Large intestine (tissue), 3 donors: Measurements from ENCODE around the gene BICDL1. TPM values are rescaled to one million over a fixed set of nuclear protein-coding genes. Genes with fewer than 3 reads are reported as not detected.

Experiments used
- DNase-seq, 2 donors: peaks; one replicate each; pipeline versions ENCODE4 v3.0.0 to v3.0.0-alpha.2; 2013
- H3K27ac ChIP-seq: one replicate; pipeline ENCODE4 v1.5.1; 2013; ENCODE audit warnings: low read length
- H3K27me3 ChIP-seq: 2 replicates; pipeline ENCODE4 v1.6.1; 2013; ENCODE audit warnings: low read length; ENCODE audit not compliant: control insufficient read depth, insufficient read depth
- H3K36me3 ChIP-seq: 2 replicates; pipeline ENCODE4 v1.6.1; 2013; ENCODE audit warnings: low read length; ENCODE audit not compliant: control insufficient read depth, insufficient read depth
- H3K4me1 ChIP-seq: one replicate; pipeline ENCODE4 v1.6.1; 2013; ENCODE audit warnings: low read length; ENCODE audit not compliant: control insufficient read depth, insufficient read depth
- H3K4me3 ChIP-seq: one replicate; pipeline ENCODE4 v1.5.1; 2013; ENCODE audit warnings: low read length
- H3K9me3 ChIP-seq: one replicate; pipeline ENCODE4 v1.6.1; 2013; ENCODE audit warnings: mild to moderate bottlenecking, low read depth, low read length, moderate library complexity; ENCODE audit not compliant: control insufficient read depth
- WGBS: methylation state at CpG from one replicate; pipeline ENCODE4 v1.1.5; 2013; ENCODE audit warnings: low lambda C conversion rate; ENCODE audit not compliant: insufficient coverage; 5-methylcytosine and 5-hydroxymethylcytosine counted together
- polyA plus RNA-seq: library from polyadenylated mRNA; unstranded; fragments of 120-200 nt; gene quantifications from one replicate; pipeline ENCODE4 v1.2.1, GENCODE V29; 2013

BICDL1 gene
- polyA plus RNA-seq, 1 donor = 14.9 TPM

DNA sequence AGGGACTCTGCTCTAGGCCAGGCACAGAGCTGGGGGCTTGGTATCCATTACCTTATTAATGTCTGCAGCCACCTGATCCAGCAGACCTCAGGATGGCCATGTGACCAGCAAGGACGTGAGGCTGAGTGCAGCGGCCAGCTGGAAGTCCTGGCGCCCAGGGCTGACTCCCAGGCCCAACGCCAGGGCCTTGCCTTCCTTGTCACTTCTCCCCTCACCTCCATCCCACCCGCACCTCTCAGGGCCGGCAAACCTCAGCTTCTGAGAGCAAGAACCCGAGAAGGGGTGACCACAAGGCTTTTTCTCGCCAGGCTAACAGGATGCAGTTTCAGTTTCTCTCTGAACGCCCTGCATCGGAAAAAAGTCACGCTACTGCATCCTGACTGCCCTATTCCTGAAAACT lies 112.1 kb downstream of the BICDL1 start:
- peaks cover 12% of the 10 kb centered on the region for H3K4me1 ChIP-seq

DNA sequence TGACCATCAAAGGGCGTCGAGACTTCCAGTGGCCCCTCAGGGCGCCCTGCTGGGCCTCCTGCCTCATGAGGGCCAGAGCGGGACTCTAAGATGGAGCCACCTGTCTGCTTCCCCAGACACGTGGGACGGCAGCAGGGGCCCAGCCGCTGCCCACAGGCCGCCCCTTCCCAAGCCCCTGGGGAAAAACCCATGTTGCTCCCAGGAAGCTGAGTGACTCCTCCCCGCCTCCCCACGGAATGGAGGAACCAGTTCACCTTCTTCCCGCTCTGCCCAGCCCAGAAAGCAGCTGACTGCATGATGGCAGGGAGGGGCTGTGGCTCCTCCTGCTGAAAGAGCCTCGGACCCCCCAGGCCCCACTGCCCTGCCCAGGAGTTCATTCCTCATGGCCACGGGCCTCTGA lies 112.6 kb downstream of the BICDL1 start:
- WGBS = no CpG with 5 or more reads among the region's 13 CpGs
- Histone ChIP-seq H3K9me3 (no peaks in the 10 kb centered on the region), H3K36me3 (peaks cover 68% of the 10 kb centered on the region), H3K27me3 (no peaks in the 10 kb centered on the region), H3K4me1 (peaks cover 12% of the 10 kb centered on the region), H3K27ac (no peak overlapping the region), H3K4me3 (no peak overlapping the region)
- DNase-seq = no peak

More for the DNA sequence above, 112.1 kb downstream of the BICDL1 start:
- no peak for DNase-seq
- Histone ChIP-seq H3K27me3 (no peaks in the 10 kb centered on the region), H3K36me3 (peaks cover 72% of the 10 kb centered on the region), H3K27ac (no peak overlapping the region), H3K4me3 (no peak overlapping the region), H3K9me3 (no peaks in the 10 kb centered on the region)
- no CpG with 5 or more reads among the region's 11 CpGs for WGBS

DNA sequence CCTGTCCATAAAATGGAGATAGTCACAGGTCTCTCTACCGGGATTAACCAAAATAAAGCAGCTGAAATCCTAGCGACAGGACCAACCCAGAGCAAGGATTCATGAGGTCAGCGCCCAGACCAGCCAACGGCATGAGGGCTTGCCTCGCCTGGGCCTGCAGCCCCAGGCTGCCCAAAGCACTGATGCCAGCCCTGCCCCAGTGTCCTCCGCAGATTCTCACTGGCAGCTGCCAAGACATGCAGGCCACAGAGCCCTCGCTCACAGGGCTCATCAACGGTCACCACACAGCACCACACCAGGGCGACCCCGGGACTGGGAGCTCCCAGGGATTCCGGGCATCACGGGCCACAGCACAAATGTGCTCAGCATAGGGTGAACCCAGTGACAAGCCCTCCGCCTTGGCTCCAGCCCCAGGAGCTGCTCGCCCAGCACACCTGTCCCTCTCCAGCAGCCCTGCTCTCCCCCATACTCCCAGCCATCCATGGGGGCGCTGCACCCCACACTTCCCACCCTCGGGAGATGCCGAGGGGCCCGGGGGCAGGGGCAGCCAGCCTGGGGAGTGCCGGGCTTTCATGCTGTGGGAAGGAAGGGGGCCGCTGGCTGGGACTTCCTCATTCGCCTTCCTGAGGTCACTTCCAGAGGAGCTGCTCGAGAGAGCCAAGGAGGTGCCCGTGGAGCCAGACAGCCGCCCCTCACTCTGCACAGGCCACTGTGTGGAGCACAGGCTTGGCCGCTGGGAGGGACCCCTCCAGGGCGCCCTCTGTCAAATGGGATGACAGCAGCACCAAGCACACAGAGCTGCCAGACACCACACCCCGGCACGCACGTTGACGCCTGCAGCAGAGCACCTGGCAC lies 113.4 kb downstream of the BICDL1 start:
- H3K27ac ChIP-seq = no peak overlapping the region

DNA sequence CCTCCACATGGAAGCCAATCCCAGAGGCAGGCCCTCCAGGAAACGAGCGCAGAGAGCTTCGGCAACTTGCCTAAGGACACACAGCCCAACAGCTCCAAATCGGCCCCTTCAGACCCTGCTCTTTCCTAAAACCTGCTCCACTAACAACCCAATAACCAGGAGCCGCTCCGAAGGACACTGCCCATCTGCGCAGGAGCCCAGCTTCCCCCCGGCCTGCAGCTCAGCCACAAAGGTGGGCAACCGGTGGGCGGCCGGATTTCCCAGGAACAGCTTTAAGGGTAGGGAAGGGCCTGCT lies 114.0 kb downstream of the BICDL1 start:
- H3K9me3 ChIP-seq = no peaks in the 10 kb centered on the region
- no peak for DNase-seq
- no peak overlapping the region for H3K27ac ChIP-seq
- WGBS = no CpG with 5 or more reads among the region's 11 CpGs
- peaks cover 12% of the 10 kb centered on the region for H3K4me1 ChIP-seq
- no peaks in the 10 kb centered on the region for H3K27me3 ChIP-seq
- H3K36me3 ChIP-seq = peaks cover 66% of the 10 kb centered on the region
- H3K4me3 ChIP-seq = no peak overlapping the region

More for the DNA sequence above, 113.4 kb downstream of the BICDL1 start:
- H3K9me3 ChIP-seq = no peaks in the 10 kb centered on the region
- no peak for DNase-seq
- no peaks in the 10 kb centered on the region for H3K27me3 ChIP-seq
- peaks cover 12% of the 10 kb centered on the region for H3K4me1 ChIP-seq
- peaks cover 64% of the 10 kb centered on the region for H3K36me3 ChIP-seq
- H3K4me3 ChIP-seq = no peak overlapping the region
- WGBS = no CpG with 5 or more reads among the region's 30 CpGs

DNA sequence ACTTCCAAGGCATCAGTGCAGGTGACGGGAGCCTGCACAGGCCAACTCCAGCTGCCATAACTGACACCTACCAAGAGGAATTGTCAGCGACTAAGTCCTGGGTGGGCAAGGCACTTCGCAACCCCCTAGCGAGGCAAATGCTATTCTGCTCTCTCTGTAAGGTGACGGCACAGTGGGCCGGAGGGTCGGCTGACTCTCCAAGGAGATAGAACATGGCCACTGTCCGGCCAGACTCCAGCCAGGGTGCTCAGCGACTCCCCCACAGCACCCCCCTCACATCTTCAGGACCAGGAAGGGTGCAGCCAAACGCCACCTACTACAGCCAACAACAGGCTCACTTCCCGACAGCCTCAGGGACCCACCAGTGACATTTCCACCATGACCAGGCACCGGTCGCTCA lies 114.3 kb downstream of the BICDL1 start:
- Histone ChIP-seq H3K27me3 (no peaks in the 10 kb centered on the region), H3K27ac (no peak overlapping the region), H3K36me3 (peaks cover 66% of the 10 kb centered on the region), H3K4me1 (peaks cover 12% of the 10 kb centered on the region), H3K9me3 (no peaks in the 10 kb centered on the region), H3K4me3 (no peak overlapping the region)
- WGBS = no CpG with 5 or more reads among the region's 13 CpGs
- no peak for DNase-seq

DNA sequence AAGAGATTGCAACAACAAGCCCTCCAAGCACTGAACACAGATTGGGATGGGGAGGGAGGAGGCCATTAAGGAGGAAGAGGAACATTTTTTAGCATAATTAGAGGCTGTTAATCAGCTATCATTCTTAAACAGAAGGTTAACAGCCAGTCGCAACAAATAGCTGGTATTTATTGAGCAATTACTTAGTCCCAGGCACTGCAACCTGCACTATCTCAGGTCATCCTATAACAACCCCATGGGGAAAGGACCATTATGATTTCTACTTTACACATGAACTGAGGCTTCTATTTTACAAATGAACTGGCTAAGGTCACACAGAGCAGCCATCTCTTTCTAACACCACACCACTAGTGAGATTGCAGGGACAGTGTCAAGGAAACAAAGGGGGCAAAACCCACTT lies 117.1 kb downstream of the BICDL1 start:
- Histone ChIP-seq H3K4me1 (peaks cover 12% of the 10 kb centered on the region), H3K27me3 (no peaks in the 10 kb centered on the region), H3K9me3 (no peaks in the 10 kb centered on the region), H3K36me3 (peaks cover 49% of the 10 kb centered on the region), H3K27ac (no peak overlapping the region), H3K4me3 (no peak overlapping the region)
- DNase-seq = no peak
- WGBS = 100% methylated on average over 1 of the region's 1 CpG

DNA sequence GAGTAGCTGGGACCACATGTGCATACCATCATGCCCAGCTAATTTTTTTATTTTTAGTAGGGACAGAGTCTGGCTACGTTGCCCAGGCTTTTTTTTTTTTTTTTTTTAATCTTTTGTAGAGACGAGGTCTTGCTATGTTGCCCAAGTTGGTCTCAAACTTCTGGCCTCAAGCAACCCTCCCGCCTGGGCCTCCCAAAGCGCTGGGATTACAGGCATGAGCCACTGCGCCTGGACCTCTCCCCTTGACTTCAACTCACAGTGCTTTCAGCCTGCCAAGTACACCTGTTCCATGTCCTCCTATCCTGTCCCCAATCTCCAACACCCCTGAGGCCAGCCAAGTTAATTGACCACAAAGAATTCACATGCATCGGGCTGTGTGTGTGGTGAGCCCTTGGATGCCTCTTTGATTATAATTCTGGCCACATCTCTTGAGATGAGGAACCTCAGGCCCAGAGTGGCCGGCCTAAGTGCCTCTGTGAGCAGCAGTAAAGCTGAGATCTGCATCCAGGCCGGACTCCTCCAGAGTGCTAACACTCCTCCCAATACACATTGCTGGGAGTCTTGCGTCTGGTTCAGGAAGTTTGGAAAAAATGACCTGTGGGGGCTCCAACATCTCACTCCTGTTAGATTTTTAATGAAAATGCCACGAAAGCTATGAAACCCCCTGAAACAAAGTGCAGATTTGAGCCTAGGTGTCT lies 120.7 kb downstream of the BICDL1 start:
- peaks cover 34% of the 10 kb centered on the region for H3K36me3 ChIP-seq
- H3K4me1 ChIP-seq = peaks cover 7% of the 10 kb centered on the region
- no peak for DNase-seq
- H3K4me3 ChIP-seq = no peak overlapping the region
- H3K27ac ChIP-seq = no peak overlapping the region
- no peaks in the 10 kb centered on the region for H3K9me3 ChIP-seq
- no CpG with 5 or more reads among the region's 10 CpGs for WGBS
- no peaks in the 10 kb centered on the region for H3K27me3 ChIP-seq

DNA sequence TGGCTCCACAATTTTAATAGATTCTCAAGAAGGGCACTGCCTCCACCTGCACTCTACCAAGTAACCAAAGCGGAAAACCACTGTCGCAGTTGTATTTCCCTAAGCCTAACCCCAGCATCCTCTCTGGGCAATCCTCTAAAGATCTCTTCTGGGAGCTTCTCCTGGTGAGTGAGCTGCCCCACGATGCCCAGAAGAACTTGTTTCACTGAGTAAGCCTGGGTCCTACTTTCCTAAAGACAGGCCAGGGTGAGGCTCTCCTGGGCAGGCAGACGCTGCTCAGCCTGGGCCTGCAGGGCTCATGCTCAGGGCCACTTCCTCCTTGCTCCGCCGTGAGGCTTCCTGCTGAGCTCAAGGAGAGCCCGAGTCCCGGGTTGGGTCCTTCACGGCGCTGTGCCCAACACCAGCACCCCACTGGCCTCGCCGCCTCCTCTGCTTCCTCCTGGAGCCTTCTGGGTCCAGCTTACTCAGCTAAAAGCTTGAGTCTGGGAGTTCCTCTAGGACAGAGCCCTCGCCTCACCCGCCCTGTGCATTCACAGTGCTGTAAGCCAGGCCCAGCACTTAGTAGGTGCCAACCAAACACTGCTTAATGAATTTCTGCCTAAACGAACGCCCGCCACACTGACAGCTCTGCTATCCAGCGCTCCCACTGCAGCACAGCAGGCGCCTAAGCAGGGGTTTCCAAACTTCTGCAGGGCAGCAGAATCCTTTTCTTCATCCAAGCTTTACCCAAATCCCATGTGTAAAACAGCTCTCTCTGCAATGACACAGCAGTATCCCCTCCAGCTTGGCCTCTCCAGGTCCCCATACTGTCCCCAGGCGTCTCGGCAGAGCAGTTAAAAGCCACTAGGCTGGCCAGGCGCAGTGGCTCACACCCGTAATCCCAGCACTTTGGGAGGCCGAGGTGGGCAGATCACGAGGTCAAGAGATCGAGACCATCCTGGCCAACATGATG lies 121.8 kb downstream of the BICDL1 start:
- 40% methylated on average over 2 of the region's 26 CpGs for WGBS
- no peak for DNase-seq
- peaks cover 3% of the 10 kb centered on the region for H3K4me1 ChIP-seq
- H3K36me3 ChIP-seq = peaks cover 30% of the 10 kb centered on the region
- no peaks in the 10 kb centered on the region for H3K9me3 ChIP-seq
- H3K27ac ChIP-seq = no peak overlapping the region
- H3K27me3 ChIP-seq = no peaks in the 10 kb centered on the region
- no peak overlapping the region for H3K4me3 ChIP-seq

DNA sequence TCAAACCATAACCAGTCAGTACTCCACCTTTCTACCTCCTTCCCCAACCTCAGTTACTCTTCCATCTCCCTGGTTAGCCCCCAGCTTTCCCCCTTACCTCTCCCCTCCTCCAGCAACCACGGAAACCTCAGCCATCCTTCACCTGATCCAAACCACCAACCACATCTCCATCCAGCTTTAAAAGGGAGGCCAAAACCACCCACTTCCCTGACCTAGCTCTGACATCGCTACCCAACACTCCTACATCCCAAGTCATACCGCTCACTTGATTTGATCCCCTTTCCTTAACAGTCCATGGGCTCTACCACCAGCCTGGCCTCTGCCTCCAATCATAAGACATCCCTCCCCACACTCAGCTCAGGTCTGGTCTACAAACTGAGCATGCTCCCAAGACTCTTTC lies 126.0 kb downstream of the BICDL1 start:
- Histone ChIP-seq H3K27ac (no peak overlapping the region), H3K27me3 (no peaks in the 10 kb centered on the region), H3K36me3 (peaks cover 12% of the 10 kb centered on the region), H3K4me1 (peaks cover 16% of the 10 kb centered on the region), H3K9me3 (no peaks in the 10 kb centered on the region), H3K4me3 (no peak overlapping the region)
- WGBS = no CpG with 5 or more reads among the region's 3 CpGs
- DNase-seq = no peak
